ENCODE data around the gene CYP26A1.

DNA sequence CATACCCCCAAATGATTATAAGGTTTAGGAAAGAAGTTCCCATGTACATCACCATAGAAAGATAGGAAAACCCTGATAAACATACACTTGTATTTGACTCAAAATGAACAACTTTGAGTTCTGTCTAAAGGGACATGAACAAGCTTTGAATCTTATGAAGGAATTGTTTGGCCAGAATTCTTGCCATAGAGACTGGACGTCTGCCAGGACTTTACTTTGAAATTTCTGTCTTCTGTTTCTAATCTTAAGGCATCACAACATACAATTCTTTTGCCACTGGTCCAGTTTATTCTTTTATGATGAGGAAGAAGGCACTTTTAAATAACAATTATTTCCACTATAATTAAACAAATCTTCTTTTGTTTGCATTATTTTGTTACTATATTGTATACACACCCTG, 39.3 kb upstream of the CYP26A1 start:
- TF ChIP-seq, protein P1, sequence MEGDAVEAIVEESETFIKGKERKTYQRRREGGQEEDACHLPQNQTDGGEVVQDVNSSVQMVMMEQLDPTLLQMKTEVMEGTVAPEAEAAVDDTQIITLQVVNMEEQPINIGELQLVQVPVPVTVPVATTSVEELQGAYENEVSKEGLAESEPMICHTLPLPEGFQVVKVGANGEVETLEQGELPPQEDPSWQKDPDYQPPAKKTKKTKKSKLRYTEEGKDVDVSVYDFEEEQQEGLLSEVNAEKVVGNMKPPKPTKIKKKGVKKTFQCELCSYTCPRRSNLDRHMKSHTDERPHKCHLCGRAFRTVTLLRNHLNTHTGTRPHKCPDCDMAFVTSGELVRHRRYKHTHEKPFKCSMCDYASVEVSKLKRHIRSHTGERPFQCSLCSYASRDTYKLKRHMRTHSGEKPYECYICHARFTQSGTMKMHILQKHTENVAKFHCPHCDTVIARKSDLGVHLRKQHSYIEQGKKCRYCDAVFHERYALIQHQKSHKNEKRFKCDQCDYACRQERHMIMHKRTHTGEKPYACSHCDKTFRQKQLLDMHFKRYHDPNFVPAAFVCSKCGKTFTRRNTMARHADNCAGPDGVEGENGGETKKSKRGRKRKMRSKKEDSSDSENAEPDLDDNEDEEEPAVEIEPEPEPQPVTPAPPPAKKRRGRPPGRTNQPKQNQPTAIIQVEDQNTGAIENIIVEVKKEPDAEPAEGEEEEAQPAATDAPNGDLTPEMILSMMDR (IDR thresholded peaks at IDR 0.05) = no peak
- TF ChIP-seq POLR2AphosphoS5 (IDR thresholded peaks at IDR 0.05) (no peak), POLR2A (IDR thresholded peaks at IDR 0.05; ENCODE audit: low read depth) (no peak)
